ENCODE data around the gene DNAAF5. TPM values are rescaled to one million over a fixed set of nuclear protein-coding genes. Genes with fewer than 3 reads are reported as not detected.

The DNAAF5 gene
- total RNA-seq, 1 donor from 2014 or later, result 15.3 TPM

GRCh38 chr7:761101-761500 lies 34.6 kb downstream of the DNAAF5 start:
- no peaks in the 10 kb centered on the region for H3K9me3 Mint-ChIP-seq (ENCODE audit: low read depth)
- TF ChIP-seq CTCF (IDR thresholded peaks at IDR 0.05), result no peak
- H3K4me1 Mint-ChIP-seq (ENCODE audit: low read depth), result no peaks in the 10 kb centered on the region
- H3K27me3 Mint-ChIP-seq (ENCODE audit: low read depth), result no peaks in the 10 kb centered on the region
- H3K4me3 Mint-ChIP-seq (ENCODE audit: unreplicated experiment), result no peak overlapping the region
- peaks cover 23% of the 10 kb centered on the region for H3K36me3 Mint-ChIP-seq (ENCODE audit: low read depth)
- no peak overlapping the region for H3K27ac Mint-ChIP-seq (ENCODE audit: unreplicated experiment)
- peak; percentile 62 for DNase-seq (ENCODE audit: low spot score)

GRCh38 chr7:761631-762030 lies 35.1 kb downstream of the DNAAF5 start:
- Mint-ChIP-seq H3K27ac (ENCODE audit: unreplicated experiment) (no peak overlapping the region), H3K36me3 (ENCODE audit: low read depth) (peaks cover 26% of the 10 kb centered on the region)
- TF ChIP-seq CTCF (IDR thresholded peaks at IDR 0.05), result no peak

GRCh38 chr7:762885-763284 lies 36.4 kb downstream of the DNAAF5 start:
- no peak overlapping the region for H3K27ac Mint-ChIP-seq (ENCODE audit: unreplicated experiment)
- peaks cover 30% of the 10 kb centered on the region for H3K36me3 Mint-ChIP-seq (ENCODE audit: low read depth)
- H3K4me3 Mint-ChIP-seq (ENCODE audit: unreplicated experiment), result no peak overlapping the region
- peaks cover 4% of the 10 kb centered on the region for H3K4me1 Mint-ChIP-seq (ENCODE audit: low read depth)
- H3K9me3 Mint-ChIP-seq (ENCODE audit: low read depth), result no peaks in the 10 kb centered on the region
- no peak for DNase-seq (ENCODE audit: low spot score)
- TF ChIP-seq CTCF (IDR thresholded peaks at IDR 0.05), result no peak
- no peaks in the 10 kb centered on the region for H3K27me3 Mint-ChIP-seq (ENCODE audit: low read depth)

More at GRCh38 chr7:761631-762030, 35.1 kb downstream of the DNAAF5 start:
- H3K9me3 Mint-ChIP-seq (ENCODE audit: low read depth), result no peaks in the 10 kb centered on the region
- no peak for DNase-seq (ENCODE audit: low spot score)
- no peaks in the 10 kb centered on the region for H3K4me1 Mint-ChIP-seq (ENCODE audit: low read depth)
- H3K4me3 Mint-ChIP-seq (ENCODE audit: unreplicated experiment), result no peak overlapping the region
- no peaks in the 10 kb centered on the region for H3K27me3 Mint-ChIP-seq (ENCODE audit: low read depth)

GRCh38 chr7:763762-764161 lies 37.3 kb downstream of the DNAAF5 start:
- no peak for DNase-seq (ENCODE audit: low spot score)
- no peak overlapping the region for H3K4me3 Mint-ChIP-seq (ENCODE audit: unreplicated experiment)
- no peaks in the 10 kb centered on the region for H3K9me3 Mint-ChIP-seq (ENCODE audit: low read depth)
- peaks cover 6% of the 10 kb centered on the region for H3K4me1 Mint-ChIP-seq (ENCODE audit: low read depth)
- H3K27ac Mint-ChIP-seq (ENCODE audit: unreplicated experiment), result no peak overlapping the region
- no peaks in the 10 kb centered on the region for H3K27me3 Mint-ChIP-seq (ENCODE audit: low read depth)
- TF ChIP-seq CTCF (IDR thresholded peaks at IDR 0.05), result no peak
- peaks cover 32% of the 10 kb centered on the region for H3K36me3 Mint-ChIP-seq (ENCODE audit: low read depth)

GRCh38 chr7:765383-765782 lies 38.9 kb downstream of the DNAAF5 start:
- peaks cover 6% of the 10 kb centered on the region for H3K4me1 Mint-ChIP-seq (ENCODE audit: low read depth)
- no peak for DNase-seq (ENCODE audit: low spot score)
- H3K36me3 Mint-ChIP-seq (ENCODE audit: low read depth), result peaks cover 27% of the 10 kb centered on the region
- H3K27ac Mint-ChIP-seq (ENCODE audit: unreplicated experiment), result no peak overlapping the region
- no peak for TF ChIP-seq CTCF (IDR thresholded peaks at IDR 0.05)
- H3K9me3 Mint-ChIP-seq (ENCODE audit: low read depth), result no peaks in the 10 kb centered on the region
- no peak overlapping the region for H3K4me3 Mint-ChIP-seq (ENCODE audit: unreplicated experiment)
- no peaks in the 10 kb centered on the region for H3K27me3 Mint-ChIP-seq (ENCODE audit: low read depth)
